CD4-positive, alpha-beta T cell (primary cell): ENCODE results near the gene OXTR. TPM values are rescaled to one million over a fixed set of nuclear protein-coding genes. Genes with fewer than 3 reads are reported as not detected.

Experiments used
- ATAC-seq: fragments of 200-7000 bp; cut with Tn5 transposase; one replicate; pipeline ENCODE4 v1.10.0; 2022; ENCODE audit warnings: mild to moderate bottlenecking; ENCODE audit not compliant: poor library complexity
- CTCF ChIA-PET: fragments of 350-600 bp; sonication (Branson Sonifier 250); formaldehyde crosslinking; loops from one replicate; lab custom pipeline; 2021; ENCODE audit warnings: antibody characterized with exemption, inconsistent platforms; lab: Charles Lee
- POLR2A ChIA-PET: fragments of 350-600 bp; sonication (Branson Sonifier 250); formaldehyde crosslinking; loops from one replicate; lab custom pipeline; 2021; ENCODE audit warnings: antibody characterized with exemption, inconsistent platforms; lab: Charles Lee
- DNase-seq, 14 experiments: peaks; one replicate each; pipeline ENCODE4 v3.0.0-alpha.2; 2013 to 2020; ENCODE audit warnings: mixed read lengths in 2 of 14
- H3K27ac ChIP-seq, 2 donors: one replicate each; pipeline versions ENCODE4 v1.5.1 to v1.7.0; 2013; ENCODE audit warnings: low read length in 2 of 2, low read depth in 1 of 2, mild to moderate bottlenecking in 1 of 2
- H3K27me3 ChIP-seq, 2 experiments: 1 replicate in 1 of 2; 2 replicates in 1 of 2; pipeline versions ENCODE4 v1.6.1 to v1.7.0; 2013; ENCODE audit warnings: low read length in 2 of 2, control low read depth in 1 of 2, mild to moderate bottlenecking in 1 of 2, moderate library complexity in 1 of 2; ENCODE audit not compliant: insufficient read depth in 2 of 2, control insufficient read depth in 1 of 2
- H3K36me3 ChIP-seq: one replicate; pipeline ENCODE4 v1.6.1; 2013; ENCODE audit warnings: low read length, control low read depth; ENCODE audit not compliant: insufficient read depth
- H3K4me1 ChIP-seq: one replicate; pipeline ENCODE4 v1.6.1; 2013; ENCODE audit warnings: low read length, control low read depth; ENCODE audit not compliant: insufficient read depth
- H3K4me3 ChIP-seq: one replicate; pipeline ENCODE4 v1.5.1; 2013; ENCODE audit warnings: mild to moderate bottlenecking, low read length, moderate library complexity
- H3K9me3 ChIP-seq, 2 experiments: 1 replicate in 1 of 2; 2 replicates in 1 of 2; pipeline versions ENCODE4 v1.6.1 to v1.7.0; 2013; ENCODE audit warnings: low read length in 2 of 2, mild to moderate bottlenecking in 2 of 2, control low read depth in 1 of 2, moderate library complexity in 1 of 2; ENCODE audit not compliant: control insufficient read depth in 1 of 2, insufficient read depth in 1 of 2
- H3K27ac Mint-ChIP-seq: one replicate; pipeline ENCODE4 v1.8.0; 2020; ENCODE audit warnings: mixed read lengths
- H3K27me3 Mint-ChIP-seq: one replicate; pipeline ENCODE4 v1.8.0; 2021; ENCODE audit warnings: mixed read lengths
- H3K36me3 Mint-ChIP-seq: one replicate; pipeline ENCODE4 v1.8.0; 2021; ENCODE audit warnings: low read depth, mixed read lengths
- H3K4me1 Mint-ChIP-seq: one replicate; pipeline ENCODE4 v1.8.0; 2021; ENCODE audit warnings: low read depth, mixed read lengths
- H3K4me3 Mint-ChIP-seq: one replicate; pipeline ENCODE4 v1.8.0; 2020; ENCODE audit warnings: mild to moderate bottlenecking, mixed read lengths
- H3K9me3 Mint-ChIP-seq: one replicate; pipeline ENCODE4 v1.8.0; 2020; ENCODE audit warnings: mixed read lengths
- intact Hi-C, 2 experiments: fragments of 100-400 bp; cut with DNase I in 1 of 2; cut with micrococcal nuclease in 1 of 2; formaldehyde crosslinking; loops; one replicate each; pipeline versions ENCODE4 v1.15.1 to v1.9.0; 2023 to 2025; cut with DNase I, micrococcal nuclease
- total RNA-seq, 174 experiments: library from RNA in 2 of 174; stranded (reverse) in 2 of 174; gene quantifications; one replicate each; pipeline ENCODE4 v1.2.3 and lab custom pipeline; 2021 to 2026
- TF ChIP-seq, protein P1 (sequence below): fragments of 200-600 bp; IDR thresholded peaks from one replicate; pipeline ENCODE4 v1.8.0; 2022; ENCODE audit warnings: antibody characterized with exemption, mild to moderate bottlenecking

OXTR gene
- total RNA-seq, 2 experiments from 2014 or later, result 0.11 to 0.17 TPM

DNA sequence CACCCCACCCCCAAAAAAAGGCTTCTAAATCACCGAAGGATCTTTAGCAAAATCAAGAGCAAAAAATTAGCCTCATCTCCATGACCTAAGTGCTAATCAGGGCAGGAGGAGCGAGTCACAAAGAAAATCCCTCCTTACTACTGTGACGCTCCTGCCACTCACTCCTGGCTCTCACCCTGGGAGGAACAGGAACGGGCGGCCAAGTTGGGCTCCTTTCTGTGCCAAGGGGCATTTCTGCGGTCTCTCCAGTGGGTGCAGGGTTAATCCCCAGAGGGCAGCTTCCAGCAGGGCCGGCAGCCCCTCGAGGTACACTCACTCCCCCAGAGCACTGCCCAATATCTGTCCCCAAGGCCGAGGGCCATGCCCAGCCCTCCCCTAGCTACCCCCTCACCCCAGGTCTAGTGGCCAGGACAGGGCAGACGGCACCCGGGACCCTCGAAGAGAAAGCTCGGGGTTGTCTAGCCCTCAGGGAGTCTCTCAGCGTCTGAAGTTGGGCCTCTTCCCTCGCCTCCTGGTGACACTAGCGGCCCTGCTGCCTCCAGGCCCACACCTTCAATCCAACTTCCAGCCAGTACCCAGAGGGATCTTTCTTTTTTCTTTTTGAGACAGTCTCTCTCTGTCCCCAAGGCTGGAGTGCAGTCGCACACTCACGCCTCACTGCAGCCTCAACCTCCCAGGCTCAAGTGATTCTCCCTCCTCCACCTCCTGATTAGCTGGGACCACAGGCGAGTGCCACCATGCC, 35.1 kb downstream of the OXTR start:
- Mint-ChIP-seq H3K36me3 (no peaks in the 10 kb centered on the region), H3K9me3 (no peaks in the 10 kb centered on the region), H3K4me1 (no peaks in the 10 kb centered on the region), H3K27ac (no peak overlapping the region), H3K4me3 (no peak overlapping the region), H3K27me3 (peaks cover 11% of the 10 kb centered on the region)
- H3K4me3 ChIP-seq, result no peak overlapping the region
- TF ChIP-seq, protein P1, sequence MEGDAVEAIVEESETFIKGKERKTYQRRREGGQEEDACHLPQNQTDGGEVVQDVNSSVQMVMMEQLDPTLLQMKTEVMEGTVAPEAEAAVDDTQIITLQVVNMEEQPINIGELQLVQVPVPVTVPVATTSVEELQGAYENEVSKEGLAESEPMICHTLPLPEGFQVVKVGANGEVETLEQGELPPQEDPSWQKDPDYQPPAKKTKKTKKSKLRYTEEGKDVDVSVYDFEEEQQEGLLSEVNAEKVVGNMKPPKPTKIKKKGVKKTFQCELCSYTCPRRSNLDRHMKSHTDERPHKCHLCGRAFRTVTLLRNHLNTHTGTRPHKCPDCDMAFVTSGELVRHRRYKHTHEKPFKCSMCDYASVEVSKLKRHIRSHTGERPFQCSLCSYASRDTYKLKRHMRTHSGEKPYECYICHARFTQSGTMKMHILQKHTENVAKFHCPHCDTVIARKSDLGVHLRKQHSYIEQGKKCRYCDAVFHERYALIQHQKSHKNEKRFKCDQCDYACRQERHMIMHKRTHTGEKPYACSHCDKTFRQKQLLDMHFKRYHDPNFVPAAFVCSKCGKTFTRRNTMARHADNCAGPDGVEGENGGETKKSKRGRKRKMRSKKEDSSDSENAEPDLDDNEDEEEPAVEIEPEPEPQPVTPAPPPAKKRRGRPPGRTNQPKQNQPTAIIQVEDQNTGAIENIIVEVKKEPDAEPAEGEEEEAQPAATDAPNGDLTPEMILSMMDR, result no peak
- ATAC-seq (no peak), DNase-seq (no peak)
- ChIA-PET POLR2A (no interaction called here), CTCF (no interaction called here)
- H3K4me1 ChIP-seq, result no peaks in the 10 kb centered on the region
- intact Hi-C loops, result no loop called here
- no peak overlapping the region for H3K27ac ChIP-seq
- no peaks in the 10 kb centered on the region for H3K27me3 ChIP-seq
- H3K36me3 ChIP-seq, result no peaks in the 10 kb centered on the region
- H3K9me3 ChIP-seq, result no peaks in the 10 kb centered on the region

DNA sequence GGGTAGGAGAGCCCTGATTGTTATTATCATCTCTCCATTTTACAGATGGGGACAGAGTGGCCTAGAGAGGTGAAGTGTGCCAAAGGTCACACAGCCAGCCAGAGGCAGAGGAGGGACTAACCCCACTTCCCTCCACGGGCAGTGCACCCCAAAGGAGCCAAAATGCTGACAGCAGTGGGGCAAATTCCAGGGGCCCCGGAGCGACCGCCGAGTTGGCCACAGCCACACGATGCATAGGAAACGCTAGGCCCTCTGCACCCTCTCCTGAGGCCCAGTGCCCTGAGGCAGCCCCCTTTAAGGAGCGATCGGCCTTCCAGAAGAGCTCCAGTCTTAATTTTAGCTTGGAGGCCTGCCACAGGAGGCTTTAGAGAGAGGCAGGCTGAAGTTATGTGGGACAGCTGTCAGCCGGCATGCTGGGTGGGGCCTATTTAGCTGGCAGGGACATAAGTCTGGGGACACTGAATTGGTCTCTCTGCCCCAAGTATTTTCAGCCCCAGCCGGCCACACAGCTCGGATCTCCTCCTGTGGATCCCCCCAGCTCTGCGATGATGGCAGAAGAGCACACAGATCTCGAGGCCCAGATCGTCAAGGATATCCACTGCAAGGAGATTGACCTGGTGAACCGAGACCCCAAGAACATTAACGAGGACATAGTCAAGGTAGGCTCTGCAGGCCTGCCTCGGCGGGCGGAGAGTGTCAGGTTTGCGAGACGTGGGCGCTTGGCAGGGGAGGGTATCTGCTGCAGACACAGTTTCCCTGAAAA, 35.9 kb downstream of the OXTR start, which contains the start of gene CAV3:
TSS of gene CAV3 (plus strand) at position 471 of the 763 bp plus-strand sequence. CDS start at position 546, 75 bp downstream.
- Mint-ChIP-seq H3K4me3 (no peak within 1 kb of the TSS), H3K36me3 (no peaks in the 10 kb centered on the region), H3K4me1 (no peaks in the 10 kb centered on the region), H3K27me3 (peaks cover 11% of the 10 kb centered on the region), H3K9me3 (no peaks in the 10 kb centered on the region), H3K27ac (no peak within 1 kb of the TSS)
- H3K27me3 ChIP-seq, result no peaks in the 10 kb centered on the region
- CTCF ChIA-PET, result no interaction called here
- H3K36me3 ChIP-seq, result no peaks in the 10 kb centered on the region
- no peak for DNase-seq
- H3K4me3 ChIP-seq, result no peak within 1 kb of the TSS
- intact Hi-C loops, result no loop called here
- H3K4me1 ChIP-seq, result no peaks in the 10 kb centered on the region
- no peak for ATAC-seq
- POLR2A ChIA-PET, result no interaction called here
- TF ChIP-seq, protein P1, result no peak
- H3K27ac ChIP-seq, result no peak within 1 kb of the TSS
- no peaks in the 10 kb centered on the region for H3K9me3 ChIP-seq

DNA sequence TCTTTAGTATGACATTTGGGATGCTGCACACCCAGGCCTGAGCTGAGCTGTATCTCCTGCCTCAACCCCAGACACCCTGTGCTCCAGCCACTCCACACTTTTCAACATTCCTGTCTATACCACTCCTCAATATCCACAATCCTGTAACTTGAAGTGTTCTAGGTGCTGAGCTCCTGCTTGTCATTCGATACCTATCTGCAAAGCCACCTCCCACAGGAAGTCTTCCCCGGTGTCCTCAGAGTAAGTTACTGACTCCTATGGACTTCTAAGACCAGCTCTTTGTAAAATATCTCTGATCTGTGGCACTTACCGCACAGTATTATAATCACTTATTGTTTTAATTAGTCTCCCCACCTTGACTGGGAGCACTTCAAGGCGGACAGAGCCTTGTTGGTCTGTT, 37.0 kb downstream of the OXTR start:
- Histone ChIP-seq H3K36me3 (no peaks in the 10 kb centered on the region), H3K4me3 (no peak overlapping the region), H3K4me1 (no peaks in the 10 kb centered on the region), H3K27me3 (peaks cover 0 to 2% of the 10 kb centered on the region in 2 experiments), H3K9me3 (peaks cover 0 to 2% of the 10 kb centered on the region in 2 experiments), H3K27ac (no peak overlapping the region)
- DNase-seq (no peak), ATAC-seq (no peak)
- Mint-ChIP-seq H3K27ac (no peak overlapping the region), H3K4me1 (no peaks in the 10 kb centered on the region), H3K36me3 (no peaks in the 10 kb centered on the region), H3K9me3 (no peaks in the 10 kb centered on the region), H3K4me3 (no peak overlapping the region), H3K27me3 (peaks cover 7% of the 10 kb centered on the region)
- POLR2A ChIA-PET, result no interaction called here
- intact Hi-C loops, result no loop called here
- TF ChIP-seq, protein P1, result no peak
- CTCF ChIA-PET, result no interaction called here
